Keratinocyte (primary cell): ENCODE results near the gene WNK2.

Experiments used
- CTCF ChIP-seq, 3 experiments: IDR thresholded peaks in 1 of 3; conservative IDR thresholded peaks in 1 of 3; optimal IDR thresholded peaks in 1 of 3; 2 replicates in 2 of 3; 3 replicates in 1 of 3; pipeline versions ENCODE3 to v1.5.1; 2011; ENCODE audit warnings: low read length in 3 of 3, mild to moderate bottlenecking in 3 of 3, moderate library complexity in 2 of 3, control low read depth in 1 of 3, inconsistent platforms in 1 of 3; ENCODE audit not compliant: insufficient read depth in 2 of 3; ENCODE audit errors: extremely low read depth in 1 of 3
- EZH2 ChIP-seq: IDR thresholded peaks from one replicate; pipeline ENCODE4 v1.6.1; 2012; ENCODE audit warnings: inconsistent platforms, mild to moderate bottlenecking, low read length, moderate library complexity

- TF ChIP-seq CTCF (optimal IDR thresholded peaks at IDR 0.05 in 1 of 3, IDR thresholded peaks at IDR 0.05 in 1 of 3, conservative IDR thresholded peaks at IDR 0.05 in 1 of 3; ENCODE audit: extremely low read depth in 1 of 3, insufficient read depth in 2 of 3, low read length in 3 of 3) (no peak), EZH2 (no peak)
These were observed 22.1 kb downstream of the WNK2 start for GRCh38 chr9:93205896-93206575.
